HG03066 (cell line): Measurements from ENCODE around the gene TNFSF10.
A peak's percentile ranks its signal among the peaks of the same experiment; 100 is the strongest.
"Not testable (repeated sequence)": the region's sequence is repeated elsewhere in the genome, so short reads cannot be mapped to it uniquely, and the experiment has no call there.

ENCODE experiments used
- ATAC-seq: cut with Tn5 transposase; IDR thresholded peaks from one replicate; pipeline ENCODE4 v1.9.1; 2021; ENCODE audit warnings: low read depth; ENCODE audit not compliant: unreplicated experiment

Gene TNFSF10

GRCh38 chr3:172544404-172544803, 21.2 kb upstream of the TNFSF10 start:
- no peak for ATAC-seq

GRCh38 chr3:172543884-172544283, 20.7 kb upstream of the TNFSF10 start:
- no peak for ATAC-seq

- ATAC-seq: no peak
Measured at GRCh38 chr3:172543419-172543818, 20.2 kb upstream of the TNFSF10 start.

GRCh38 chr3:172542999-172543398, 19.8 kb upstream of the TNFSF10 start:
- ATAC-seq: no peak

DNA sequence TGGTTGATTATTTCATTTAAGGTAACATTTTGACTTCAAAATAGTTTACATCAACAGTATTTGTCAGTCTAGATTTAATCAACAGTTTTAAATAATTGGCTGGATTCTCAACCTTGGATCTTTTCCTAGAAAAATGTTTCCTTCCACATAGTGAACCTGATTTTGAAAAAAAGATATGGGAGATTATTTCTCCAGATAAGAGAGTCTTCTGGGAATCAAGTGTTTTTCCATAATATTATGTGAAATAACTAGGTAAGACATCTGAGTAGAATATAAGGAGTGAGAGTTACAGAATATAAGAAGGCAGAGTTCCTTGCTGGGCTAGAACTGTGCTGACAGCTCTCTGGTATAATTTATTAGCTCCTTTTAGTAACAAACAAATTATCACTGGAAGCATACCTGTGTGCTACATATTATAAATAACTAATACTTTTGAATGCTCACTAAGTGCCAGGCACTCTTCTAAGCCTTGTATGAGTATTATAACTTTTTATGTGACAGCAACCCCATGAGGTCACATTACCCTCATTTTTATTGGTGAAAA, 18.8 kb upstream of the TNFSF10 start:
- ATAC-seq: no peak

DNA sequence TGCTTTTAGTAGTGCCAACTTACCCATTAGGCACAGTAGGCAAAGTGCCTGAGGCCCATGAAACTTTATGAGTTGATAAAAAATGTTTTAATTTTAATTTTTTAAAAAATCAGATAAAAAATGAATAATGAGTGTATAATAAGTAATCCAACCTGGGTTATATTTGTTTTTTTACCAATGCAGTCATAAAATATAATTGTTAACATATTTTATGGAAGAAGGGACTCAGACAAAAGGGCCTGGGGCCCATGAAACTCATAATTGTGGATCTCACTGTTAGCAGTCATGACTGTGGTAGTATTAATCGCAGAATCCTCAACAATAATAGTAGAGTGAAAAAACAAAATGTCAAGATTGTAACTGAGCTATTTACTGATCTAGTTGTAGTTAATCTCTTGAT, 16.8 kb upstream of the TNFSF10 start:
- ATAC-seq: no peak

DNA sequence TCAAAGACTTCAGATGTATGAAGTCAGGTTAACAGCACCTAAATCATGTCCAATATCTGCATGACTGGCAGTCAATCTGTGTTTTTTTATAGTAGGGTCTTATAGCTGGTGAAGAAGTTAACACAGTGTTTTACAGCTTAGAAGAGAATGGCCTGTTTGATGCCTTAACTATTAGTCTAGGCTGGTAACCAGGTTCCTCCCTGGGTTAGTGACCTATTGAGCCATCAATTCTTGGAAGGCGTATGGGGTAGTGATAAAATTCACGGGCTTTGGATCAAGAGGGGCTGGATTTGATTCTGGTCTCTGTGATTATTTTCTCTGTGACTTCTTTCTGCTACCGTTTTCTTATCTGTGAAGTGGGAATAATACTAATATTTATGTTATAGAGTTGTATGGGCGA, 16.0 kb upstream of the TNFSF10 start:
- ATAC-seq: no peak

GRCh38 chr3:172538368-172539151, 15.3 kb upstream of the TNFSF10 start:
- no peak for ATAC-seq

DNA sequence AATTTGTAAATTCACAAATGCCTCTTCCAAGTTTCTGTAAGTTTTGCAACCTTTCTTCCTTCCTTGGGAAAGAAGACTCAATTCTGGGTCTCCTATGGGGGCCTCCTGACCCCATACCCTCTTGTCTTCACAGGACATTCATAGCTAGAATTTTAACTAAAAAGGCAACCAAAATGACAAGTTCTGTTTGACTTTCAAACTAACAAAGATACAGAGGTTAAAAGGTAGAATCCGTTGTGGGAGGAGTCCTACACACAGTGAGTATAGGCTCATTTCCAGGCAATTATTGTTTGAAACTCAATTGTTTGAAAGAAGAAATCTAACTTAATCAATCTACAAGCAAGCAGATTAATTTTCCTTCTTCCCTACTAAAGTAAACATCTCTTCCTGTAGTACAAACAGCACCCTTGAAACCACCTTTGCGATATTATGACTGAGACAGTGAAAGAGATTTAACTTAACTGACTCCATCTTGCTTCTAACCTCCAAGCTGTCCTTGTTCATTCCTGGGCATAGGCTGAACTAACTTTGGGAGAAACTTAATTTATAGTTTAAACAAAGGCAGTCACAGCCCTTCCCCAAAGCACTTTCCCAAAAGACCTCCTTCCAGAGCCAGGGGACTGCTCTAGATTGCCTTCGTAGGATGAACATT, 14.4 kb upstream of the TNFSF10 start:
- no peak for ATAC-seq

GRCh38 chr3:172536993-172537419, 13.8 kb upstream of the TNFSF10 start:
- no peak for ATAC-seq

DNA sequence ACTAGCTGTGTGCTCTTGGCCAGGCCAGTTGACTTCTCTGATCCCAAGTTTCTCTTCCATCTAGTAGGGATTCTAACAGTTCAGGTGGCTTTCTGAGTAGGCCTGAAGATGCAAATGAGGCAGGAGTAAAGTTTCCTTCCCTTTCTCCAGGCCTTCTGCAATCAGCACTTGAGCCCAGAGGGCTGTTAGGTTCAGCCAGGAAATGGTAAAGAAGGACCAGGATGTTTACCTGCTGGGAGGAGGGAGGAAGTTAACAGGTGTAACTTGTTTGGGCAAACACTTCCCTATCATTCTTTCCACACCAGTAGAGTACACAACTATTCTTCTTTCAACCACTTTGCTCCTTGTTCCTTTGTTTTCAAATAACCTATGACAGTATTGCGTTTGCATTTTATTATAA, 13.3 kb upstream of the TNFSF10 start:
- ATAC-seq: no peak

GRCh38 chr3:172530566-172530965, 7.3 kb upstream of the TNFSF10 start:
- no peak for ATAC-seq

DNA sequence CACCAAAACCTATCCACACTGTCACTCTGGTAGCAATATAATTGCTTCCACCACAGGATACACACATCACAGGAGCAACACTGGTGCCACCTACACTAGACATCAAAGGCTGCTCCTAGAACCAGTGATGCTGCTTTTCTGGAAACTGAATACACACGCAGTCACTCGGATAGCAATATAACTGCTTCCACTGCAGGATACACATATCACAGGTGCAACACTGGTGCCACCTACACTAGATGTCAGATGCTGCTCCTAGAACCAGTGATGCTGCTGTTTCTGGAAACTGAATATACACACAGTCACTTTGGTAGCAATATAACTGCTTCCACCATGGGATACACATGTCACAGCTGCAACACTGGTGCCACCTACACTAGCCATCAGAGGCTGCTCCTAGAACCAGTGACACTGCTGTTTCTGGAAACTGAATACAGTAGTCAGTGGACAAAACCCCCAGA, 6.9 kb upstream of the TNFSF10 start:
- no peak for ATAC-seq

- ATAC-seq: no peak
Measured at GRCh38 chr3:172528677-172529076, 5.4 kb upstream of the TNFSF10 start.

- ATAC-seq: no peak
Measured at GRCh38 chr3:172527306-172527705, 4.1 kb upstream of the TNFSF10 start.

- ATAC-seq: no peak
Measured at GRCh38 chr3:172525116-172525613, 1.9 kb upstream of the TNFSF10 start.

DNA sequence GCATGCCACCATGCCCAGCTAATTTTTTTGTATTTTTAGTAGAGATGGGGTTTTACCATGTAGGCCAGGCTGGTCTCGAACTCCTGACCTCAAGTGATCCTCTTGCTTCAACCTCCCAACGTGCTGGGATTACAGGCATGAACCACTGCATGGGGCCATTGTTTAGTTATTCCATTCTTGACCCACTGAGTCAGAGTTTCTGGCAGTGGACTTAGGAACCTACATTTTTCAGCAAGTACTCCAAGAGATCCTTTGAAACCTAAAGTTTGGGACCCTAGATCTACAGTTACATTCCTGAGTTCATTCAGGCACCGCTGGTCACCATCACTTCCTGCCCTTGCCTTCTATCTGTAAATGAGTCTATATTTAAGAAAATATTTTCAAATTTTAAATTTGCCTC, 1.4 kb upstream of the TNFSF10 start:
- no peak for ATAC-seq

DNA sequence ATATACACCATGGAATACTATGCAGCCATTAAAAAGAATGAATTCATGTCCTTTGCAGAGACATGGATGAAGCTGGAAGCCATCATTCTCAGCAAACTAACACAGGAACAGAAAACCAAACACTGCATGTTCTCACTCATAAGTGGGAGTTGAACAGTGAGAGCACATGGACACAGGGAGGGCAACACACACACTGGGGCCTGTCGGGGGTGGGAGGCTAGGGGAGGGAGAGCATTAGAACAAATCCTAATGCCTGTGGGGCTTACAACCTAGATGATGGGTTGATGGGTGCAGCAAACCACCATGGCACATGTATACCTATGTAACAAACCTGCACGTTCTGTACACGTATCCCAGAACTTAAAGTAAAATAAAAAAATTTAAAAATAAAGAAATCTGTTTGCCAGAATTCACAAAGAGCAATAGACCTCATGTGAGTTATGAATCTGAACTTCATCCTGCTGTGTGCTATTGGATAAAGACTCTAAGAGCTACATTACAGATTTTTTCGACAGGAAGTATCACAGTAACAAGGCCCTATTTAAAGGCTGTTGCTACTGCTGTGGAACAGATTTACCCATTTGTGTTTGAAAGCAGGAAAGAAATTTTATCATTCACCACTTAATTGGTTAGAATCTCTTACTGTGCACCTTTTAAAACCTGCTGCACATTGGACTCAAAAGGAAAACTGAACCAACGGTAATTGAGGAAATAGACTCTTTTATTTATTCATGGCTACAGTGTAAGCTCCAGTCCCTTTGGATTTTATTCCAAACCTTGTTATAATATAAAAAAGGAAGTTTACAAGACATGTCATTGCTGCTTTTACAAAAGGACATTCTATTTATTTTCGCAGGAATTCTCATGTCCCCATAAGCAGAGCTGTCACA, 1.1 kb downstream of the TNFSF10 start:
- not testable (repeated sequence) for ATAC-seq

DNA sequence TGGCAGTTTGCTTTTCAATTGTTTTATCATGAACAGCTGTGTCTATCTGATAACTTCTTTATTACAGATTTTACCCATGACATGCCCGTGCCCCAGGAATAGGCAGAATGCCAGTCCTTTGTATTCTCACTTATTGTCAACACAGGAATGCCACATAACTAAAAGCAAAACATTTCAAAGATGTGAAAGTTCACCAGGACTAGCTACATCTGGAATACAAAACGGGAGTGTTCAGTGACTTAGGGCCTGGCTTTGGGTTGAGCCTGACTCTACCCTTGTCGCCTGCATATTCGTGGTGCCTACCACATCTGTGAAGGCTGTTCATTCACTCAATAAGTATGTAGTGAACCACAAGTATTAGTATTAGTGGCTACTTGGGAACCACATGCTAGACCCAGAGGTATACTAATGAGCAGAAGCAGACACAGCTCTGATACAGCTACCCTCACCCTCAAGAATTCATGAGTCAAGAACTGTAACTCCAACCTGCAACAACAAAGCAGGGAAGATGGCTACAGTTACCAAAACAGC, 2.9 kb downstream of the TNFSF10 start:
- ATAC-seq: peak; percentile 39

DNA sequence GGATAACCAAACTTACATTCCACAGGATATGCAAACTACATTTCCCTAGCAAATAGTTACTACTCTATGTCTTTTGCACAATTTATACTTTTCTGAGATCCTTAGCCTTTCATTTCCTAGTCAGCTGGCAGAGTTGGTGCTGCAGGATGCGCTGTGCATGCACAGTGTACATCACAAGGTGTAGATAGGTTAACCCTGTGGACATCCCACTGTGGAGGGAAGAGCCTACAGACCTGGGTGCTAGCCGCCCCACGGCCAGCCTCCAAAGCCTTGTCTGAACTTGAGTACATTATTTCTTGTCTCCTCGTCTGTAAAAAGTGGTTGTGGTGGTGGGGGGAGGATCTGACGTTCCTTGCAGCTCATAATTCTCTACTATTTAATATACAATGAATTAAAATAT, 3.5 kb downstream of the TNFSF10 start:
- ATAC-seq: no peak
